Pulmonary artery endothelial cell (primary cell): ENCODE measurements around the gene ARMH1. TPM values are rescaled to one million over a fixed set of nuclear protein-coding genes. Genes with fewer than 3 reads are reported as not detected.
"Not testable (repeated sequence)": the region's sequence is repeated elsewhere in the genome, so short reads cannot be mapped to it uniquely, and the experiment has no call there.

ENCODE experiments used
- DNase-seq: peaks from one replicate; pipeline ENCODE4 v3.0.0-alpha.2; 2011; ENCODE audit warnings: low read depth, low spot score
- total RNA-seq: library from RNA; depleted of rRNA; stranded (reverse); fragments of >200 nt; gene quantifications from 2 replicates; pipeline ENCODE4 v1.2.3, GENCODE V29; 2014

ARMH1 gene
- total RNA-seq, 1 donor from 2014 or later: not detected

DNA sequence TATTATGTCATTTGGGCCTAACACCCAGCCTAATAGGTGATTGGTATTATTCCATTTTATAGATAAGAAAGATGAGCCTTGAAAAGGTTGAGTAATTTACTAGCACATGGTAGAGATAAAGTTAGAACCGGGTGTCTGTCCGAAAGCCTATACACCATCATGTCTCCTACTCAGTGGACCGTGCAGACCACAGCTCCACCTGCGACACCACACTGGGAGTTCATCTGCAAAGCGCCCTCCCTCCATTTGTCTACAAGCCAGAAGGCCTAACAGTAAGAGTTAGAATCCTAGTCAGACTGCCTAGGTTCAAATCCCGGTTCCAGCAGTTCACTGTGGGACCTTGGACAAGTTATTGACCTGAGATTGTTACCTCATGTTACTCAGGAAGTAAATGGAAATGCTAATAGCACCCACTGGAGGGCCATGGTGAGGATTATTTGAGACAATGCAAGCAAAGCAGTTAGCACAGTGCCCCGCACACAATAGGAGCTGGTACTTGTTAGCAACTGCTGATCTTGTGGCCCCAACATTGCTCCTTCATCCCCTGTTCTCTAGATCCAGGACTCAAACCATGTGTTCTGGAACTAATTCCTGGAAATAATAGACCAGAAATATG lies 20.5 kb downstream of the ARMH1 start:
- no peak for DNase-seq

DNA sequence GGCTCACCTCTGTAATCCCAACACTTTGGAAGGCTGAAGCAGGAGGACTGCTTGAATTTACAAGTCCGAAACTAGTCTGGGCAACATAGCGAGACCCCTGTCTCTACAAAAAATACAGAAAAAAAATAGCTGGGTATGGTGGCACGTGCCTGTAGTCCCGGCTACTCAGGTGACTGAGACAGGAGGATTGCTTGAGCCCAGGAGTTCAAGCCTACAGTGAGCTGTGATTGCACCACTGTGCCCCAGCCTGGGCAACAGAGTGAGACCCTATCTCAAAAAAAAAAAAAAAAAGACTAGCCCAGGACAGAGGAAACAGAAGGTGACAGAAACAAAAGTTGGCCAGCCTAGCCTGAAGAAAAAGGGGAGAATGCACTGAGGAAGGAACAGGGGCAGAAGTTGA lies 21.2 kb downstream of the ARMH1 start:
- no peak for DNase-seq

DNA sequence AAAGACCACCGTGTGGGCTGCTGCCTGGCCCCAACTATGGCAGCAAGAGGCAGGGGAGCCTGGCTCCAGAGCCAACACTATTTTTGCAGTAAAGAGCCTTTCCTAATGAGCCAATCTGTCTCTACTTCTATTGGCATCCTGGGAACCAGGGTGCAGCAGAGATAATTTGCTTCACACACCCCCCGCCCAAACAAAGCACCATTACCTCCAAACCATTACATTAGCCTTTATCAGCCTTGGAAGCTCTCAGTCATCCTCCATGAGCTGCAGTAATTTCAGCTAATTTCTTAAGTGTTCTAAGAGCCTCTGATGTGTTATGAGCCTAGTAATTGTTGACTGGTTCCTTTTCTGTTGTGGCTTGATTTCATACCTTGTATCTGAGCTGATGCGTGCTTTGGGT lies 21.6 kb downstream of the ARMH1 start:
- no peak for DNase-seq

DNA sequence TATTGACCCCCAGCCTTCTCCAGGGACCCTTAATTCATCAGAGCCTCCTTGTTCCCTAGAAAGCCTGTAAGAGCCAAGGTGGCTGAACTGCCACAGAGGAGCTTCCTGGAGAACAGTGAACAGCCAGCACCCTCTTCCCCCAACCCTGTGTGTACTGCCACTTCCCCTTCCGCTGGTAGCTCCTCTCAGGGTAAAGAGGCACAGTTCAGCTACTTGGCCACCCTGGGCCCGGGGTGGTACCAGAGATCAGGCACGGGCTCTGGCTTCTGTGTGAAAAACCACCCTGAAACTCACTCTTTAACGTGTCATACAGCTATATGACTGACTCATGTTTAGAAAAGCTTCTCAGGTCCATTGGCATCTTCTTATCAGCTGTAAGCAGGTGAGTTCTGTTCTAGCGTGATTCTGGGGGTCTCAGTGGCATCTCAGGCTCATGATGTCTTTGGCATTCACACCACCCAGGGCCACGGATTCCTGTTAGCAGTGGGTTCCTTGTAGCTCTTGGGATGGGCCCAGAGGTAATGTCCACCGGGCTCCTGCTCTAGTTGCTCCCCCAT lies 22.4 kb downstream of the ARMH1 start:
- DNase-seq: no peak

DNA sequence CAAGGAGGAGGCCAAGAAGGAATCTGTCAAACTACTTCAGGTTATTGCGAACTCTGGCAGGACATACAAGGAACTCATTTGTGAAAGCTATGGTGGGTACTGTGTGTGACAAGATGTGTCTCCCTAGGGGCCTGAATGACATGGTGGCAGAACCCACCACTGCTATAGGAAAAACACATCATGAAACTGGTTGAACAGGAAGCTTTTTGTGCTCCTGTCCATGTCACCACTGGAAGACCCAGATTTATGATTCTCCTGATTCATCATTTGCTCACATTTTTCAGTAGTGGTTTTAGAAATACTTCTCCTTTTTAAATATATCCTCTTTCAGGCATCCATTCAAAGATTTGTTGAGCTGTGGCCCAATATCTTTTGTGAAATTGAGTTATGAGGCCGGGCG lies 23.6 kb downstream of the ARMH1 start:
- no peak for DNase-seq

DNA sequence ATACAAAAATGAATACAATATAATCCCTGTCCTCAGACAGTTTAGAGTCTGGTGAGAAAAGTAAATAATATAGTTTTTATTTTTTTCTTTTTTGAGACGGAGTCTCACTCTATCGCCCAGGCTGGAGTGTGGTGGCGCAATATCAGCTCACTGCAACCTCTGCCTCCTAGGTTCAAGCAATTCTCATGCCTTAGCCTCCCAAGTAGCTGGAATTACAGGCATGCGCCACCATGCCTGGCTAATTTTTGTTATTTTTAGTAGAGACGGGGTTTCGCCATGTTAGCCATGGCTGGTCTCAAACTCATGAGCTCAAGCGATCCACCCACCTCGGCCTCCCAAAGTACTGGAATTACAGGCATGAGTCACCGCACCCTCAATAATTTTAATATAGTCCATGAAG lies 24.9 kb downstream of the ARMH1 start:
- not testable (repeated sequence) for DNase-seq

DNA sequence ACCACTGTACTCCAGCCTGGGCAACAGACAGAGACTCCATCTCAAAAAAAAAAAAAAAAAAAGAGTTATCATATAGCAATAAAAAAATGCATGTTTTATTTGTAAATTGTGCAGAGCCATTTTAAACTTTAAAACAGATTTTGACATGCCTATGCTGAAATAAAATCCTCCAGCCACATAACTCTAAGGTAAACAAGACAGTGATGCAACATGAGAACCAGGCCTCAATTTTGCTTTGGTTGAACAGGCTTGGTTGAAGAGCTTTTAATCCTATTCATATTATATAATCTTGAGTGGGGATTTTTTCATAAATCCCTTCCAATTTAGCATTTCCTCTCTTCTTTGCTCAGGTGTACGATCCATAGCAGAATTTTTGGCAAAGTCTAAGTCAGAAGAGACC lies 26.1 kb downstream of the ARMH1 start:
- no peak for DNase-seq

DNA sequence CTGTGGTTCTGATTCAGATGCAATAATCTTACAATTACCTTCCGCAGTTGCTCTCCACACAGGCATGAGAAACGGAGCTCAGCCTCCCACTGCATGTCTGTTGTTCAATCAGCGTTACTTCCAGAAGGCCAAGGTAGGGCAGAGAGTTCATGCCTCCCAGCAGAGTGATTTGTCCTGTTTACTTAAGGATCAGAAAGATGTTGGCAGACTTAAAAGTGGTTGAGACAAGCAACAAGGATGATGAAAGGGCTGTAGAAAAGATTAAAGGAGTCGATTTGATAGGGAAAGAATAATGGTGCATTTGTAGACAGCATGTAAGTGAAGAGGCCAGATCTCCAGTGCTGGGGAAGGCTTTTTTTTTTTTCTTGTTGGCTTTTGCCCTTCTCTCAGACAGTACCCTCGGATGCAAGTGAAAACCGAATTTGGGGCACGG lies 26.6 kb downstream of the ARMH1 start:
- DNase-seq: no peak

DNA sequence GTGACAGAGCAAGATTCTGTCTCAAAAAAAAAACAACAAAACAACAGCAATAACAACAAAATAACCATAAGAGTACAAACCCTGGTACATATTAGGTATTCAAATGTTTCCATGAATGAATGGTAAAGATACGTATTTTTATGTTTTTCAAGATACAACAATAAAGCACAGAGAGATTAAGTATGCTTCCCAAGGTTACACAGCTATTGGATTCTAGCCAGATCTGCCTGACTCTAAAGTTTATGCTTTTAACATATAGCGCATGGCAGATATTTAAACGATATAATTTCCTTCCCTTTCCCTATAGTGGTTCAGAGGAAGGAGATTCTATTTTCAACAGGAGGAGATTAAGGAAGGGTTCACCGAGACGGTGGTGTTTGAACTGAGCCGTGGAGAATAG lies 31.0 kb downstream of the ARMH1 start:
- DNase-seq: no peak

DNA sequence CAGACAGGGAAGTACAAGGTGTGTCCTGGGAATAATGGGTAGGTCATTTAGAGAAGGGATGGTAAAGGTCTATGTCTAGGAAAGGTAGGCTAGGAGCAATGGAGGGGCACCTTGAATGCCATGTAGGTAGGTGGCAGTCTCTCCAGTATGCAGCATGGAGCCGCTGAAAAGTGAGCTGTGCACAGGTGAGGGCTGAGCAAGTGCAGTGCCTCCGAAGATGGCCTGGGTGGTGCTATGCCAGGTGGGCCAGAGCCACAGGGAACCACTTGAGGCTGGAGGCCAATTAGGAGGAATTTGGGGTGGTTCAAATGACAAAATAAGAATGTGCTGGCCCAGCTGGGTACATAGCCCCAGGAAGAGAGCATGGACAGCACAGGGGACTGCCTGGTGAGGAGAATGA lies 31.4 kb downstream of the ARMH1 start:
- no peak for DNase-seq

DNA sequence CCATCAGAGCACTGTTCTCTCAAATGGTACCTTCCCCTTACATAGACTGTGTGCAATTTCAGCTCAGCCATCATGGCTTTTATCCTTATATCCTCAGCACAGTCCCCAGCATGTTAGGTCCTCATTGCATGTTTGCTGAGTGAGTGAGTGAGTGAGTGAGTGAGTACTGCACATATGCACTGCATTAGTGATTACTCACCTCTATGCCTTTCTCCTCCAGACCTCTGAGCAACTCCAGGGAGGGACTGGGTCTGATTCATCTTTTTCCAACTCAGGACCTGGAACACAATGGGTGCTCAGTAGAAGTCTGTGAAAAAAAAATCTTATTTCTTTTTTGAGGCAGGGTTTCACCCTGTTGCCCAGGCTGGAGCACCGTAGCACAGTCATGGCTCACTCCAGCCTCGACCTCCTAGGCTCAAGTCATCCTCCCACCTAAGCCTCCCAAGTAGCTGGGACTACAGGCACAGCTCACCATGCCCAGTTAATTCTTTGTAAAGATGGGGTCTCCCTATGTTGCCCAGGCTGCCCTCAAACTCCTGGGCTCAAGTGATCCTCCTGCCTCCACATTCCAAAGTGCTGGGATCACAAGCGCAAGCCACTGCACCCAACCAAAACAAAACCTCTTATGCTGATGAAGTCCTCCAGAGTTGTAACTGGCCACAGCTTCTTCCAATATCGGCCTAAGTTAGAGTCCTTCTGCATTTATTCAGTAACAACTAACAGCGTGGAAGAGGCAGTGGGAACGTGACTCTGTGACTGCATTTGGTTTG lies 32.8 kb downstream of the ARMH1 start:
- no peak for DNase-seq

DNA sequence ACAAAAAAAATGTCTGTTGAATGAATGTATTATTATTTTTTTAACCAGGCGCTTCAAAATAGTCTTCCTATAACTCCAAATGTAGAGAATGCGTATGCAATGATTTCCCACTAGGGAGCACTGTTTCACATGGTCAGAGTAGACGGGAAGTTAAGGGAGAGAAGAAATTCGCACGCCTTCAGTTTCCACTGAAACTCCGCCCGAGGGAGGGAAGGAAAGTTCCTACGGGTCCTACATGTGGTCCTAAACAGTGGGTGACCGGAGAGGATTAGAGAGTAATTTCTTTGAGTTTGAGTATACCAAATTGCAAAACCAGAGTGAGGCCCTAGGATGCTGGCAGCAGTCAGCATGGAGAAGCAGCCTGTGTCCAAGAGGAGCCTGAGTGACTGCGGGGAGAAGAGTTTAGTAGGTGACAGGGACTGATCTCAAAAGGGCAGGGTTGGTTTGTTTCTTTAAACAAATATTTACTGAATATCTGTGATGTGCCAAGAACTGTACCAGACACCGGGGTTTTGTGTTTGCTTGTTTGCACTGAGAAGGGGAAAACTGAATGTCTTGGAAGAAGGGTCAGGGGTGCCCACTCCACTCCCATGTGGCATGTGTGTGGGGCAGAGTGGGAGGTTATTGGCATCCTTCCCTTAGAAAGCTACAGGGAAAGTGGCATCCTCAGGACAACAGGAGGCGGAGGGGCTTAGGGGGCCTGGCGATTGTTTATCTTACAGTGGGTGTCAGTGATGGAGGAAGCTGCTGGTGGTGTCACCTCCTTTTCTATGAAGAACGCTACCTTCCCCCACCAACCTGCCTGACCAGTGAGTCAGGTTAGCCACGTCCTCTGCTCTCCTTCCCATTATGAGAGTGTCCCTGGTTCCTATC lies 33.7 kb downstream of the ARMH1 start:
- DNase-seq: no peak

DNA sequence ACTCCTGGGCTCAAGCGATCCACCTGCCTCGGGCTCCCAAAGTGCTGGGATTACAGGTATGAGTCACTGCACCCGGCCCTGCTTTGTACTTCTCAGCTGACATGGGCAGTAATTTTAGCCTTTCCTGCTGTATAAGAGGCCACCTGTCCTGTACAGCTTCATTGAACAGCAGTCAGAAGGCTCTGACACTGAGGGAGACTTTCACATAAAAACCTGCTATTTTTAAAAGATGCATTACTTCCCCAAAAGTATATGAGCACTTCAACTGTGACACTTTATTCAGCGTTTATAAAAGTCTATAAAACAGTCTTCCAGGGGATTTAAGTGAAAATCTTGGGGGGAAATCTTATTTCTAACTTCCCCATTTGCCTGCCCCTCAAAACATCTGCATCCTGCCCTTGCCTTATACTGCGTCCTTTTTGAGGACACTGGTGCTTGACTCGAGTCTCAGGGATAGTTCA lies 38.8 kb downstream of the ARMH1 start:
- DNase-seq: no peak

DNA sequence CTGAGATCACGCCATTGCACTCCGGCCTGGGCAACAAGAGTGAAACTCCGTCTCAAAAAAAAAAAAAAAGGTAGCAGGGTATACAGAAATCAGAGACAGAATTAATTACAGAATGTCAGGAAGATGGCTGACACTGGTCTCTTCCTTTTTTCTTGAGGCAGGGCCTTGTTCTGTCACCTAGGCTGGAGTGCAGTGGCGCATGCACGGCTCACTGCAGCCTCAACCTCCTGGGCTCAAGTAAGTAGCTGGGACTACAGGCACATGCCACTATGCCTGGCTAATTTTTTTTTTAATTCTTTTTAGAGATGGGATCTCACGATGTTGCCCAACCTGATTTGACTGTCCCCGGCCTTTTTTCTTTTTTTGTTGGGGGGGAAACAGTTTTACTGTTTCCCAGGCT lies 40.0 kb downstream of the ARMH1 start:
- DNase-seq: no peak

DNA sequence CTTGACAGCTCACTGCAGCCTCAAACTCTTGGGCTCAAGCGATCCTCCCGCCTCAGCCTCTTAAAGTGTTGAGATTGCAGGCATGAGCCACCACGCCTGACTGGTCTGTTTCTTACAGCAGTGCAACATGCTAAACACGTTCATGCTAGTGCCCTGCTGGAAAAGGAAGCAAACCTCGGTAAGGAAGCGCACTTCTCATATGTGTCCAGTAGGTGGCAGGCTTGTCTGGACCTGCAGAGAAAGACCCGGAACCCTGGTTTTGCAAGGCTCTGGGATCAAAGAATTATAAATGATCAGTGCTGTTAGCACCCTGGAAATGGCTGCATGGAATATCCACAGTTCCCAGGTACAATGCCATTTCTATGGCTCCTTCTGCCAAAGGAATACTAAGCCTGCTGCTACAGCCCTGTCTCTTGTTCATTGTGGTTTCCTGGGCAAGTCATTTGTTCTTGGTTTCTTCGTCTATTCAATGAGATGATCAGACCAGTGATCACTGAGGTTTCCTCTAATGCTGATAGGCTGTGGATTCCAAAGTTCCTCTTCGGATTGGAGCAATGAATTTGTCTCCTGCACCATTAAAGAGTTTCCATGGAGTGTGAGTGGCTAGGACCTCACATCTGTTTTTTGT lies 40.5 kb downstream of the ARMH1 start:
- DNase-seq: no peak

DNA sequence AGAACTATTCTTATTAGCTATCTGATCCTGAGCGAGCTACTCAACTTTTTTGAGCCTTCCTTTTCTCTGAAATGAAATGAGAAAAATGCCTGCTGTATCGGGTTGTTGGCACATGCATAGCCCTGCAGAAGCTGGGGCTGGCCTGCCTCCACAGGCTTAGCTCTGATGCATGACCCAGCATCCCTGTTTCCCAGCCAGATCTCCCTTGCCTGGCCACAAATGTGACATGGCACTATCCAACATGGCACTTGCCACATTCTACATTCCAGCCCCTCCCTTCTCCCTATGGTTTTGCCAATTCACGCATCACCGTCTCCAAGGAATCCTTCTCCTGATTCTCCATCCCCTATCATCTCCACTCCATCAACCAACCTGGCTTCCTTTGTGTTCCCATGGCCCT lies 42.6 kb downstream of the ARMH1 start:
- no peak for DNase-seq

DNA sequence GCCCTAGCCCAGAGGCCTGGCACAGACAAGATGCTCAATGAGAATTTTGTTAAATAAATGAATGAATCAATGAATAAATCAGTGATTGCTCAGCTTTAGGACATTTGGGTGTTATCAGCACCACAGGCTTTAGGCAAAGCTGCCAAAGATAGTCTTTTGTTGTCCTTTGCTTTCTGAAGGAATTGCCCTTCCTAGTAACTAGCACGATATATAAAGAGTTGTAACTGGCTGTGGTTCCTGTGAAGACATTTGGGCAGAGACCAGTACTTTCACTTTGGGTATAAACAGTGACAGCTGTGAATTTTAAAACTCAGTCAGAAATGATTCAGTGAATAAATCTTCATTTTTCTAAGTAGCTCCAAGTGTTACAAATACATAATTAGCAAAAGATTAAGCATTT lies 43.1 kb downstream of the ARMH1 start:
- no peak for DNase-seq

DNA sequence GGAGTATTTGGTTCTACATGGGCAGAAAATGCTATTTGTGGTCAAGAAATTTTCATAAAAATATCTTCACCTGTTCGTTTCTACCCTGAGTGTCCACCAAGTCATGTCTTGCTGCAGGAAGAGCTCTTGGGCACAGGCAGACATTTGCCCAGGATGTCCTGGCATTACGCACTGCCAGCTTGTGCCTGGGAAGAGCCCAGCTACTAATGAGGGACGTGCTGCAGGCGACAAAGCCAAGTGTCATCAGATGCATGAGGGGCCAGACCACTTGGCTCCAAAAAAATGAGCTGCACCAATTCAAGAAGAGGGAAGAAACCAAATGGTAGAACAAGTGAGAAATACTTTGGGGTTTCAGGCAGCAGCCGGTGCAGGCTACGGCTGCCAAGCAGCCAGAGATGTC lies 43.6 kb downstream of the ARMH1 start:
- no peak for DNase-seq

DNA sequence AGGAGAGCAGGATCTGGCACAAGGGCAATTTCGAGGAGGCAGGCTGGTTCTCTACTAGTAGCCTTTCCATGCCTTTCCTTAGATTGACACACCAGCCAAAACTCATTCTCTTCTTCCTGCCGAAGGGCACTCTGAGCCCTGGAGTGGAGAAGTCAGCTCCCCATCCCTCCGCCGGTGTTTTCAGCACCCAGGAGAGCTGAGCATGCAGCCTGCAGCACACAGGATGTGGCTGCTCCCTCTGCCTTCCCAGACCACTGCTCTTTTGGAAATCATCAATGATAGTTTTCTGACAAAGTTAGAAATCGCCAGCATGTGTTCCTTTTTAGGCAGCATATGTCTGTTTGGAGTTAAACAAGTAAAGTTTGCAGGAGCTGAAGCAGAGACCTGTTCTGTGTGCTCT lies 44.8 kb downstream of the ARMH1 start:
- no peak for DNase-seq

DNA sequence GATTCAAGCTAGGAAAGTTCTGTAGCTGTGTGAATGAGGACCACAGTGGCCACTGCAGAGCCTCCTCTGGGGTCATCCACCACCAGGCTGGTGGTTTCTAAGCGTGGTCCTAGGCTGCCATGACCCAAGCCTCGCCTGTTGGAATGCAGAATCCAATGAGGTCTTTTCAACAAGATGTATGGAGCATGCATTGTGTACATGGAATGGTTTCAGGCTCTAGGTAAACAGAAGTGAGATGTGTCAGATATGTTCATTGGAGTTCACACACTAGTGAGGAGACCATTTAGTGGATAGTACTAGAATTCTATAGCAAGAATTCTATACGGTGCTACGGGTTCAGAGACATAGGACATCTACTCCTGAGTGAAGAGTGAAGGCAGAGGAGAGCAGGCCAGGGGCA lies 45.8 kb downstream of the ARMH1 start:
- DNase-seq: no peak
